Stimulated activated CD4-positive, alpha-beta T cell treated with anti-CD3 and anti-CD28 coated beads, Interleukin-4, amount 100 ng/mL, for 24 hours (primary cell): ENCODE results near the gene UBL4B.

ENCODE experiments used
- DNase-seq: peaks from one replicate; pipeline ENCODE4 v3.0.0-alpha.2; 2020

Gene UBL4B

DNA sequence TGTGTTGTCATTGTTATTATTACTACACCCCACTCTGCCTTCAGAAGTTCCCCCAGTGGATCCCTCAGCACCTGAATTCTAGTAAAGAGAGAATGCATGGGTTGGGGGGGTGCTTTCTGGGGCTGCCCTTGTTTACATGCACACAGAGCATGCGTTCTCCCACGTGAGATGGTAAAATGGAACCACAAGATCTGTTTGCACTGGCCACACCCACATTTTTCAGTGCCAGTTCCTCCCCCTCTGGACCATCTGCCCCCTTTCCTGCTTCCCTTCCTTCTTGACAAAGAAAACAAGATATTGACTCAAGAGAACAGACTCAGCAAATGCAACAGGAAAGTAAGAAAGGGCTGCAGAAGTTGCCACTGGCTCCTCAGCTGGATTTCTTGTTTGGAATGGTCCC lies 46.9 kb downstream of the UBL4B start:
- no peak for DNase-seq

DNA sequence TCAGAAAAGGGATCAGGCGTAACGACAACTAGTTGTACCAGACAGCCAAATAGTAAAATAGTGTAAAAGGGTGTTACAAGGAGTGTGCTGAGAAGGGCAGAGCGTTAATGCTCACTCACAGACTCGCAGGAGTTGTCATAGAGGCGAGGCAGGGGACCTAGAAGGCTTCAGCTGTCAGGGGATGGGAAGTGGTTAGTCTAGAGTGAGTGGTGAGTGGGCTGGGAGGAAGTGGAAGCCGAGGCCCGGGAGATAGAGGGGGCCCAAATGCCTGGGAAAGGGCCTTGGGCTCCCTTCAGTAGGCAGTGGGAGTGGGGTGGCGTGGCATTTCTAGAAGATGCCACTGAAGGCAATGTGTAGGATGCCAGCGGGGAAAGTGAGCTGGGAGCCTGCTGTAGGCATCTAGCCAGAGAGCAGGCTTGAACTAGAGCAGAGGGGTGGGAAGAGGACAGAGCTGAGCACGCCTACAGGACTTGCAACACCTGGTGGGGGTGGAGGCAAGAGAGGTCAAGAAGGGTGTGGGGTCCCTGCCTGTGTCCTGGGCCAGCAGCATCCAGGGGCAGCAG lies 48.4 kb downstream of the UBL4B start:
- no peak for DNase-seq

GRCh38 chr1:110161165-110161564 lies 48.9 kb downstream of the UBL4B start:
- DNase-seq = no peak

DNA sequence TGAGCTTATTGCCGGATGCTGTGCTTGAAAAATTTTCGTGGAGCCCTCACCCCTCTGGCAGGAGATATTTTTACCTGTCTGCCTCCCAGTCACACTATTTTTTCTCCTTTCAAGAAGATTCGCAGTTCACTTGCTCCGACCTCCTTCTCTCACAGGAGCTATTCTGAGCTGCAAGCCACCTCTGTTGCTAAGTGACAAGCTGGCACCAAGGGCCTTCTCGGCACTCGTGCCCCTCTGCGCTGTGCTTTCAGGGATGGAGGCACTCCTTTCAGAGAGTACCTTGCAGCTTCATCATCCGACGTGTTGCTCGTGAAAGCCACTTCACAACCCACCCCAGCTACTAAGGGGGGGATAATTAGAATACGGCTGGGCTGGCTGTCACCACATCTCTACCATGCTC lies 49.6 kb downstream of the UBL4B start:
- DNase-seq = no peak
